Left lung (tissue), 10 donors: ENCODE measurements around the gene TSC22D3. TPM values are rescaled to one million over a fixed set of nuclear protein-coding genes. Genes with fewer than 3 reads are reported as not detected.

Source experiments
- ATAC-seq: fragments of 200-7000 bp; cut with Tn5 transposase; one replicate; pipeline ENCODE4 v1.9.1; 2020; ENCODE audit warnings: moderate library complexity
- DNase-seq, 4 donors: peaks; one replicate each; pipeline ENCODE4 v3.0.0-alpha.2; 2013 to 2020
- H3K27ac ChIP-seq, 2 donors: fragments of 200-600 bp; sonication (generic) in 1 of 2; one replicate each; pipeline versions ENCODE4 v1.5.0 to v1.8.0; 2020 to 2021
- H3K27me3 ChIP-seq, 2 donors: fragments of 200-600 bp; sonication (generic) in 1 of 2; one replicate each; pipeline versions ENCODE4 v1.5.0 to v1.8.0; 2020 to 2021
- H3K36me3 ChIP-seq, 2 donors: fragments of 200-600 bp; sonication (generic) in 1 of 2; one replicate each; pipeline versions ENCODE4 v1.5.0 to v1.8.0; 2020 to 2021
- H3K4me1 ChIP-seq, 2 donors: fragments of 200-600 bp; one replicate each; pipeline ENCODE4 v1.8.0; 2021
- H3K4me3 ChIP-seq, 2 donors: fragments of 200-600 bp; sonication (generic) in 1 of 2; one replicate each; pipeline versions ENCODE4 v1.5.0 to v1.8.0; 2020 to 2021; ENCODE audit warnings: mild to moderate bottlenecking in 1 of 2
- H3K9me3 ChIP-seq, 2 donors: fragments of 200-600 bp; sonication (generic) in 1 of 2; one replicate each; pipeline versions ENCODE4 v1.5.0 to v1.8.0; 2020 to 2021
- CTCF ChIP-seq, 2 donors: fragments of 200-600 bp; sonication (generic) in 1 of 2; IDR thresholded peaks; one replicate each; pipeline versions ENCODE4 v1.5.0 to v1.8.0; 2021; ENCODE audit warnings: antibody characterized with exemption in 2 of 2
- intact Hi-C, 2 donors: fragments of 100-400 bp; cut with DNase I; formaldehyde crosslinking; loops; one replicate each; pipeline versions ENCODE4 v1.11.2 to v1.14.2; 2022
- polyA plus RNA-seq, 6 donors: library from polyadenylated mRNA; unstranded; fragments of 120-200 nt; gene quantifications; one replicate each; pipeline ENCODE4 v1.2.1, GENCODE V29; 2013; ENCODE audit not compliant: insufficient read length in 6 of 6
- total RNA-seq, 2 donors: library from RNA; stranded (reverse); fragmentation: NEBNext Ultra II Directional; extraction: Animal tissue kit (Norgen Biotek cat#: 25700); gene quantifications; one replicate each; pipeline ENCODE4 v1.2.1, GENCODE V29; 2021
- donor health status: DM: no; HTN: yes; CAD: no.
- donor health status: DM: no; HTN: no; CAD: no.

TSC22D3 gene
- total and polyA plus RNA-seq, 8 donors: 119 to 156 (median 126) TPM

- Histone ChIP-seq H3K36me3 (no peaks in the 10 kb centered on the region), H3K27ac (no peak overlapping the region), H3K4me1 (peaks cover 12 to 13% of the 10 kb centered on the region in 2 donors), H3K9me3 (no peaks in the 10 kb centered on the region), H3K4me3 (no peak overlapping the region), H3K27me3 (no peaks in the 10 kb centered on the region)
- intact Hi-C loops: loop anchor here in 1 of 2 donors (10.0 kb wide), 1 partner anchor 50 kb away; the partner anchor contains the start of genes NCBP2L and TSC22D3
- ATAC-seq (no peak), DNase-seq (no peak)
- no peak for TF ChIP-seq CTCF (IDR thresholded peaks at IDR 0.05)
These were observed 50.9 kb downstream of the TSC22D3 start for GRCh38 chrX:107724653-107725052.

- no peak for TF ChIP-seq CTCF (IDR thresholded peaks at IDR 0.05)
- H3K27me3 ChIP-seq: no peaks in the 10 kb centered on the region
- intact Hi-C loops: loop anchor here in 1 of 2 donors (10.0 kb wide), 1 partner anchor 51 kb away; the partner anchor contains the start of genes NCBP2L and TSC22D3
These were observed 52.1 kb downstream of the TSC22D3 start for GRCh38 chrX:107723511-107723910.

GRCh38 chrX:107721966-107722707, 53.5 kb downstream of the TSC22D3 start:
- intact Hi-C loops: loop anchor here in 1 of 2 donors (10.0 kb wide), 1 partner anchor 53 kb away; the partner anchor contains the start of genes NCBP2L and TSC22D3
- Histone ChIP-seq H3K27me3 (no peaks in the 10 kb centered on the region), H3K4me3 (no peak overlapping the region), H3K9me3 (no peaks in the 10 kb centered on the region), H3K27ac (peak overlapping the region in 1 of 2 donors; percentile 13), H3K36me3 (no peaks in the 10 kb centered on the region), H3K4me1 (peaks cover 13 to 25% of the 10 kb centered on the region in 2 donors)
- ATAC-seq (no peak), DNase-seq (no peak)
- no peak for TF ChIP-seq CTCF (IDR thresholded peaks at IDR 0.05)

More at GRCh38 chrX:107723511-107723910, 52.1 kb downstream of the TSC22D3 start:
- Histone ChIP-seq H3K27ac (no peak overlapping the region), H3K4me3 (no peak overlapping the region), H3K9me3 (no peaks in the 10 kb centered on the region), H3K4me1 (peaks cover 9 to 12% of the 10 kb centered on the region in 2 donors), H3K36me3 (no peaks in the 10 kb centered on the region)
- DNase-seq (no peak), ATAC-seq (no peak)

GRCh38 chrX:107721318-107721717, 54.3 kb downstream of the TSC22D3 start:
- Histone ChIP-seq H3K27me3 (no peaks in the 10 kb centered on the region), H3K36me3 (no peaks in the 10 kb centered on the region), H3K27ac (peak overlapping the region in 1 of 2 donors; percentile 13), H3K4me3 (no peak overlapping the region), H3K4me1 (peaks cover 8 to 26% of the 10 kb centered on the region in 2 donors), H3K9me3 (no peaks in the 10 kb centered on the region)
- TF ChIP-seq CTCF (IDR thresholded peaks at IDR 0.05): no peak
- ATAC-seq: no peak
- intact Hi-C loops: loop anchor here in 1 of 2 donors (10.0 kb wide), 1 partner anchor 53 kb away; the partner anchor contains the start of genes NCBP2L and TSC22D3
- DNase-seq: no peak

GRCh38 chrX:107718156-107718621, 57.4 kb downstream of the TSC22D3 start:
- Histone ChIP-seq H3K27ac (peak overlapping the region; percentile 92 to 98), H3K4me3 (no peak overlapping the region), H3K36me3 (peaks cover 0 to 25% of the 10 kb centered on the region in 2 donors), H3K4me1 (peaks cover 4 to 47% of the 10 kb centered on the region in 2 donors), H3K9me3 (no peaks in the 10 kb centered on the region), H3K27me3 (no peaks in the 10 kb centered on the region)
- intact Hi-C loops: loop anchor here in 1 of 2 donors (5.0 kb wide), 1 partner anchor 41 kb away; no protein-coding TSS in a partner anchor
- DNase-seq: peak in 2 of 4 donors; percentile 70 to 74
- peak; percentile 82 to 92 for TF ChIP-seq CTCF (IDR thresholded peaks at IDR 0.05)
- peak; percentile 49 for ATAC-seq
